ENCODE data around the gene NEMP2.
"Not testable (repeated sequence)": the region's sequence is repeated elsewhere in the genome, so short reads cannot be mapped to it uniquely, and the experiment has no call there.

Gene NEMP2

DNA sequence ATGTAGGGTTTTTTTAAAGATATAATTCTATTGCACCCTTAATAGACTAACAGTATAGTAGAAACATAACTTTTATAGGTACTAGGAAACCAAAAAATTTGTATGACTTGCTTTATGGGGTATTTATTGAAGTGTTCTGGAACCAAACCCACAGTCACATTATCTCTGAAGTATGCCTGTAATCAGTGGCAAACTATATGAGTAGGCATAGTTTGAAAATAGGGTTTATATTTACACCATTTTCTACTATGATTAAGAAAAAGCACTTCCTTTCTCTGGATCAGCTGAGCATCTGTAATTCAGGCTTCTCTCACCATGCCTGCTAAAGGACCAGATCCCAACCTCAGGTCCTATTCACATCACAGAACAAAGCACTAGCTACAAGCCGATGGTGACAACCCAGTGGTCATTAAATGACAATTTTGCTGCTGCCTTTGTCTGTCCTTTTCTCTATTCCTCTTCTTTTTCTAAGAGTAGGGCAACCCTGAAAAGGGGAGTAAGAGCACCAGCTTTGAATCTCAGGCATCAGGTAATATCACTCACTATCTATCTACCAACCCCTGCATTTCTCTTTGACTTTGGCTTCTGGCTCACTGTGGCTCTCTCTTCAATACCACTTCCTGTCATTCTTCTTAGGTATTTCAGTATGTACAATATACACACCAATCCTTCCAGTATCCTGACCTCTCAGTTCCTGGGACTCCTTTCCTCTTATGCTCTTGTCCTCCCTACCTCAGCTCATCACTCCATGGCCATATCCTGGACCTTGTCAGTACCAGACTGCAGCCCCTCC is 14.4 kb downstream of the NEMP2 start:
- DNase-seq = peak; percentile 41

DNA sequence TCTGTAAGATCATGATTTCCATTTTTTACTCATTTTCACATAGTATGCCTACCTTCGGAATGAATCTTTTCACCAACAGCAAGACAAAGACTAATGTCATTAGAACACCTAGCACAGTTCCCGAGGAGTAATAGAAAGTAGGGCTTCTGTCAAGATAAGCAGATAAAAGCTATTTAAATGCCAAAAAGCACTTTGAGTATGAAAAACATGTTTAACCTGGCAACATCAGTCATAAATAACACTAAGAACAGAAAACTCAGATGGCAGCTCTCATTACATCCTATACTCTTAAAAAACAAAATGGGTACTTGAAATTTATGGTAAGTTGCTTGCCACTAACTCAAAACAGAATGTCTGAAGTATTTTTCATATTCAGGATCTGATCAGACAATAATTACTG is 17.1 kb downstream of the NEMP2 start:
- DNase-seq = no peak

DNA sequence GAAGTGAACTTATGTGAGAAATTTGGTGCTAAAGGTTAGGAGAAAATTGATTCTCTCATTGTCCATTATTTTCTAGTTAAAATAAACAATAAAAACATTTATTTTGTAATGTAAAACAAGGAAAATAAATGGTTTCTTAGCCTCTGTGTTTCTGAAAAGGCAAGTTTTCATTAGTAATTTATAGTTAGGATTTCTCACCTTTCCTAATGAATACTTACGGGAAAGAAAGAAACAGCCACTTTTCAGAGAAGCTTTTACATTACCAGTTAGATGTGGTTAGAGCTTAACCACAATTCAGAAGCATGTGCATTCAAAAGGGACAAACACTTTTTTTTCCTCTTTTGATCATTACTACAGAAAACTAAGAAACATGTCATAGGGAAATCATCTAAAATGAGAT is 18.8 kb downstream of the NEMP2 start:
- peak; percentile 51 for DNase-seq

DNA sequence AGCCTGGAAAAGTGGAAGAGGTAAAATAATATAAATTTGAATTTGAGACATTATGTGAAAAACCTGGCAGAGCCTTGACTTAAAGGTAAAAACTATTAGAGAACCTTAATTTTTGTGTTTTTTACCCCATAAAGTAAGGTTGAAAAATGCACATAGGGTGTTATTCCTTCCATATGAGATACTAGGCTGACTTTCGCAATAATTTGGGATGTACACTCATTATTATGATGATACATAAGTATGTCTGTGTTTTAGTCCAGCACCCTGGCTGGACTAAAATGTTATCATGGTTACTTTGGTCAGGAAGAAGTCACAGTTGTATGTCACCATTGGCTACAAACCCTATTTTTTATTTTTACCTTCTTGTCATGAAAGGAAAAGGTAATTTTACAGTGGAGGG is 19.8 kb downstream of the NEMP2 start:
- no peak for DNase-seq

GRCh38 chr2:190513877-190514276 is 20.6 kb downstream of the NEMP2 start:
- DNase-seq = no peak

DNA sequence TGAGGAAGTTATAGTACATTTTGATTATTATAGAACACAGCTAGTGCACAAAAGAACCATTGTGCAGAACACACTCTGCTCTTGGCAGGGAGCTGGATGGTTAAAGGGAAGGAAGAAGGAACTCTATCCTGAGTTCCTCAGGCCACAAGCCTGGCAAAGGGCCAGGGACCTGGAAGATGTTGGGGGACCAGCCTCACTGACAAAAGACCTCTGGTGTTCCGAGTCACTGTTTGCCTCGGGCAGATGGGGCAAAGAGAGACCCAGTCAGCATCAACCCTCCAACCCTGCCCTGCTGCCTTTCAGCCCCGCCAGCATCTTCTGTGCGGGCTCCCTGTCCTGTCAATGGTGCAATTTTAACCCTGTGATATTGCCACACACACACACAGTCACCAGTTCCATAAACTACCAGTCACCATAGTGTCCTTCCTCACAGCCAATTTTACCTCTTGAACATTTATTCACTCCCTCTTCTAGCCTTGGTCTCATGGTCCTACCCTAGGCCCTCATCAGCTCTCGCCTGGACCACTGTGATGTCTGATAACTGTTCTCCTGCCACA is 21.9 kb downstream of the NEMP2 start:
- DNase-seq = no peak

DNA sequence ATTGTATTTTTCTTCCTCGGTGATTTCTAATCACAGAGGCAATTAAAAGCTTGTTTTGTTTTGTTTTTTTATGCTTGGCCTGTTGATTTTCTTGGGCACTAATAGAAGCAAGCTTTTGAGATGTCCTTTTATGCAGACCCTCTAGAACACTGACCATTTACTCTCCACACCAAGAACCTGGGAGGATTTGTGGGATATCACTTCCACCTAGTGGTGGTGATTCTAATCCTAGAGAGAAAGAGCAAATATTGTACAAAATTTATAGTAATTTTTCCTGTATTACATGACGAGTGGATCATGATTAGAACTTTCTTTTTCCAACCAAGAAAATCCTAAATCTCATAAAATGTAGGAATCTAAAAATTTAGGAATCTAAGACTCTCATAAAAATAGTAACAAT is 23.4 kb downstream of the NEMP2 start:
- DNase-seq = no peak

- DNase-seq = not testable (repeated sequence)
Measured at GRCh38 chr2:190509895-190510294, 24.6 kb downstream of the NEMP2 start.

DNA sequence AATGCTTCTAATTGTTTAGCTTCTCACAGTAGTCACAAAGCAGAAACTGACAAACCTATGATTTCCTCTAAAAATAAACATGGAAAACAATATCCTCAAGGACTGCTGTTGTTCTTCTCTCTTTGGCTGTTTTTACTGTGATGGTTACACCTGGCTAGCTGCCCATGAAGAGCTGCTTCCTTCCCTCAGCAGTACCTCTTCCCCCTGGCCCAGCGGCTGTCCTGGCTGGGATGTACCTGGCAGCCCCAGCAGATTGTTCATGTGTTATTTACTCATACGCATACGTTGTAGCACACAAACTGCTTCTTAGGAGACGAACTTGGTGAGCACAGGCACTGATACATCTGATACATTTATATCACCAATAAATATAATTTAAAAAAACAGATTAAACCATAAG is 27.4 kb downstream of the NEMP2 start:
- DNase-seq = no peak

GRCh38 chr2:190506666-190507065 is 27.9 kb downstream of the NEMP2 start:
- no peak for DNase-seq

GRCh38 chr2:190505696-190506095 is 28.8 kb downstream of the NEMP2 start:
- DNase-seq = no peak

DNA sequence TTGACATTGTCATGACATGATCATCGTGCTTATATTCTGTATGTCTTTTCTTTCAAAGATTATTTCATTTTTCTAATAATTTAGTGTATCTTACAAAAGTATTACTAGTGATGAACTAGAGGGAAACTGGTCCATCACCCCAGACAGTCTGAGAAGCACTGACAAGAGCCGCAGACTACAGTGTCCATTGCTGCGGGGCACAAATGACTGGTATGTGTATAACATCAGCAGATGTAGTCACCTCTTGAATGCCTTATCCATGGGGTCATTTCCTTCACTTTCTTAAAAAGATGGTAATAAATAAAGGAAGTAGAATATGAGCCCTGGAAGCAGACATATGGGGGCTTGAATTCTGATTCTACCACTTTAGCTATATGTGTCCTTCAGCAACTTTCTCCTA is 29.6 kb downstream of the NEMP2 start:
- no peak for DNase-seq

GRCh38 chr2:190503088-190503487 is 31.4 kb downstream of the NEMP2 start:
- no peak for DNase-seq

DNA sequence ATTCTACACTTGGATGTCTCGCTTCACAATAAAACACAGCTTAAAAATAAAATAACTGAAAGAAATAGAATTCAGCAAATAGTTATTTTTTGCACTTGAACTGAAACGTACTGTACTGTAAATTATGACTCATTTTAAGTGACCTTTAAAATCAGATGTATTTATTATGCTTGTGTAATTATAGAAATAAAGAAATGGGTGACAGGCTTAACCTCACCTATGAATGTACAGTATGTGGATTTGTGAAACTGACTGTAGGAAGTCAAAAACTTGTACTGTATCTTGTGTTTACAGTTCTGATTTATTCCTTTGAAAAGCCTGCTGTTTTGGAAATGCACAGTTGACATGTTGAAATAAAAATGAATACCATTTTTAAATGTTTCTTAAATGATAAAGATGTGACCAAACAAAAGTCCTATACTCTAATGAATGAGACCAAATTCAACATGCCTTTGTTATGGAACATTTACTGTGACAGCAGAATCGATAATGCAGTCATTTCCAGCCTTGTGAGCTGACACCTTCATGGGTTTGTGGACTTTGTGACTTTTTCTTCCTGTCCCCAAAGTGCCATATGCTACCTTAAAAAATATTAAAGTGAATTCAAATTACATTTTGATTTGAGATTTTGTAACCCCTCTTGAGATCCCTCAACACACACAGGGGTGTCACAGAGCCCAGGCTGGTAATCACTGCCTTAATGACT is 32.7 kb downstream of the NEMP2 start:
- no peak for DNase-seq

DNA sequence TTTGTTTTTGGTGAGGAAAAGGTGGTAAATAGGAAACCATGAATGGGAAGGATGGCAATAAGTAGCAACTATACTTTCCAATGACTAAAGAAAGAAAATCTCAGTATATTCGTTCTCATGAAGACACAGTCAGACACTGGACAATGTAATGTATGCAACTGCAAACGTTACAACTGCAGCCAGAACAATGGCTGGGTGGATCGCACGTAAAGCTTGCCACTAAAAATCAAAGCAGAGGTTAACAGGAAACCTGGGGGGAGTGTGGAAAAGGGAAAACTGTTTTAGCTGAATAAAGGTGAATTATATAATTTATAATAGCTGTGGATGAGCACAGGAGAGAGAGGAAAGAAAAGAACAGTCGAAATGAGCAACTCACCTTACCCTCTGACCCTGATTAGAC is 33.3 kb downstream of the NEMP2 start:
- no peak for DNase-seq

- no peak for DNase-seq
Measured at GRCh38 chr2:190500054-190500502, 34.4 kb downstream of the NEMP2 start.

GRCh38 chr2:190499273-190499672 is 35.2 kb downstream of the NEMP2 start:
- DNase-seq = no peak

DNA sequence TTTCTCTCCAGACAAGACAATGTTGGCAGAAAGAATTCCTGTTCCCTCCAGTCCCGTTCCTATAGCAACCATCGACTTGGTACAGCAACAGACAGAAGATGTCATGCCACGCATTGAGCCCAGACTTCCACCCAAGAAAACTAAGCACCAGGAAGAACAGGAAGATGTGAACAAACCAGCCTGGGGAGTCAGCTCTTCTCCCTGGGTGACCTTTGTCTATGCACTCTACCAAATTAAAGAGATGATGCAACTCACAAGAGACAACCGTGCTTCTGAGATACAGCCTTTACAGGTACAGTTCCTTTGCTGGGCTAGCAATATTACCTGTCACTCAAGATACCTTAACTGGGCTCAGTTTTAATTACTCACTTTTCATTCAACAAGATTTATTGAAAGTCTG is 37.1 kb downstream of the NEMP2 start:
- DNase-seq = no peak

- not testable (repeated sequence) for DNase-seq
Measured at GRCh38 chr2:190494600-190495227, 39.8 kb downstream of the NEMP2 start.

- DNase-seq = no peak
Measured at GRCh38 chr2:190493095-190493494, 41.4 kb downstream of the NEMP2 start.

GRCh38 chr2:190490502-190490901 is 44.0 kb downstream of the NEMP2 start:
- no peak for DNase-seq

DNA sequence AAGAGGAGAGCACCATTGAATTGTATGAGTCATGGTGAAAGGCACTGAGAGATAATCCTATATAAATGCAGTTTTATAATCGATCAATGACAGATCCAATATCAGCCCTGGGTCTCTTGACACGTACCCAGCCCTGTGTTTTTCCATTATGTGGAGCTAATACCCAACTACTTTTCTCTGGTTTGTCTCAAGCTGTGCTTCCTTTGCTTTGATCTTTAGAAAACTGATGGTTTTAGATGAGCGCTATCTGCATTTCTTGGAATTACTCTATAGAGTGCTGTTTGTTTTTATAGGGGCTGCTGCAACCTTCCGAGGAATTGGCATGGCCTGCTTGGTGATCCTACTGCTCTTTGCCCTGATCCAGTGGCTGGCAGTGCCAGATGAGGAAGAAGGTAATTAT is 45.0 kb downstream of the NEMP2 start:
- DNase-seq = no peak

DNA sequence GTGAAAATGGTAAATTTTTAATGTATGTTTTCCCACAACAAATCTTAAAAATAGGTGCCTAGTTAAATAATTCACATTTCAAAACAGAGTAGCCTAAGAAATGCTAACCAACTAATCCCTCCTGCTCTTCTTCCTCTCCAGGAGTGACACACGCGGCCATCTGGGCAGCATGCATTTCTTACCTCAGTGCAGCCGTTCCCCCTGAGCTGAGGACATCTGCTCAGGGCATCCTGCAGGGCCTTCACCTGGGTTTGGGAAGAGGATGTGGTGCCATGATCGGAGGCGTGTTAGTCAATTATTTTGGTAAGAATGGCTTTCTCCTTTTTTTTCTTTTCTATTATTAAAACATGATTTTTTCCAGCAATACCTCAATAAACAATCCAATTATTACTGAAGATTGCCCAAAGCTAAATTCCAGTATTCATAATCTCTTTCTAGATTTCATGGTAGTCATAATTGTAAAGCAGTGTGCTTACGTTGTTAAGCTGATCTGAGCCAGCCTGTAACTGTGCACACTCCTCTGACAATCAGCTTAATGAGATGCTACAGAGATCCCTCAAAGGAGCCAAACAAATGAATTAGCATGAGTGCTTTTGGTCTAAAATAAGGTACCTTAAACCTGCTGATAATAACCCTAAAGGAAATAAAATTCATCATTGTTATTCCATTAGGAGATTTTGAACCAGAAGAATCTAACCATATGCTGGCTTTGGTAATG is 45.8 kb downstream of the NEMP2 start:
- DNase-seq = no peak

All from CD4-positive, alpha-beta T cell treated with Interleukin-10 for 1 hour (primary cell).